Measurements from ENCODE around the gene OR2AT4. TPM values are rescaled to one million over a fixed set of nuclear protein-coding genes. Genes with fewer than 3 reads are reported as not detected.

OR2AT4 gene
- total RNA-seq, 6 experiments from 2014 or later = not detected

GRCh38 chr11:75063741-75064314 lies 32.8 kb downstream of the OR2AT4 start:
- no peaks in the 10 kb centered on the region for H3K4me1 Mint-ChIP-seq (ENCODE audit: low read depth)
- H3K27me3 Mint-ChIP-seq (ENCODE audit: insufficient read depth) = peaks cover 31% of the 10 kb centered on the region
- no peaks in the 10 kb centered on the region for H3K9me3 Mint-ChIP-seq
- no peak overlapping the region for H3K27ac Mint-ChIP-seq
- no peak overlapping the region for H3K4me3 Mint-ChIP-seq
- H3K36me3 Mint-ChIP-seq (ENCODE audit: low read depth) = no peaks in the 10 kb centered on the region
- DNase-seq = no peak
- TF ChIP-seq CTCF (IDR thresholded peaks at IDR 0.05) = no peak

GRCh38 chr11:75059299-75059698 lies 37.4 kb downstream of the OR2AT4 start:
- no peak for TF ChIP-seq CTCF (IDR thresholded peaks at IDR 0.05)
- Mint-ChIP-seq H3K9me3 (no peaks in the 10 kb centered on the region), H3K4me1 (ENCODE audit: low read depth) (no peaks in the 10 kb centered on the region), H3K4me3 (no peak overlapping the region), H3K27ac (no peak overlapping the region), H3K36me3 (ENCODE audit: low read depth) (no peaks in the 10 kb centered on the region), H3K27me3 (ENCODE audit: insufficient read depth) (peaks cover 29% of the 10 kb centered on the region)
- no peak for DNase-seq

- H3K4me3 Mint-ChIP-seq = no peak overlapping the region
- H3K27ac Mint-ChIP-seq = no peak overlapping the region
- no peak for DNase-seq
- H3K9me3 Mint-ChIP-seq = peaks cover 19% of the 10 kb centered on the region
- H3K4me1 Mint-ChIP-seq (ENCODE audit: low read depth) = no peaks in the 10 kb centered on the region
- H3K27me3 Mint-ChIP-seq (ENCODE audit: insufficient read depth) = peaks cover 32% of the 10 kb centered on the region
- peaks cover 12% of the 10 kb centered on the region for H3K36me3 Mint-ChIP-seq (ENCODE audit: low read depth)
- no peak for TF ChIP-seq CTCF (IDR thresholded peaks at IDR 0.05)
Measured at GRCh38 chr11:75056814-75057213, 39.9 kb downstream of the OR2AT4 start.

GRCh38 chr11:75055511-75055910 lies 41.2 kb downstream of the OR2AT4 start:
- H3K9me3 Mint-ChIP-seq = peaks cover 23% of the 10 kb centered on the region
- no peak for DNase-seq
- no peak for TF ChIP-seq CTCF (IDR thresholded peaks at IDR 0.05)
- H3K4me3 Mint-ChIP-seq = no peak overlapping the region
- H3K4me1 Mint-ChIP-seq (ENCODE audit: low read depth) = no peaks in the 10 kb centered on the region
- peaks cover 12% of the 10 kb centered on the region for H3K36me3 Mint-ChIP-seq (ENCODE audit: low read depth)
- peaks cover 36% of the 10 kb centered on the region for H3K27me3 Mint-ChIP-seq (ENCODE audit: insufficient read depth)
- H3K27ac Mint-ChIP-seq = no peak overlapping the region

GRCh38 chr11:75052457-75052856 lies 44.2 kb downstream of the OR2AT4 start:
- Mint-ChIP-seq H3K36me3 (ENCODE audit: low read depth) (peaks cover 16% of the 10 kb centered on the region), H3K9me3 (peaks cover 23% of the 10 kb centered on the region), H3K27ac (no peak overlapping the region), H3K4me1 (ENCODE audit: low read depth) (peaks cover 3% of the 10 kb centered on the region), H3K27me3 (ENCODE audit: insufficient read depth) (peaks cover 23% of the 10 kb centered on the region), H3K4me3 (no peak overlapping the region)
- DNase-seq = no peak
- TF ChIP-seq CTCF (IDR thresholded peaks at IDR 0.05) = no peak

- Mint-ChIP-seq H3K27me3 (ENCODE audit: insufficient read depth) (peaks cover 25% of the 10 kb centered on the region), H3K27ac (no peak overlapping the region), H3K36me3 (ENCODE audit: low read depth) (peaks cover 16% of the 10 kb centered on the region), H3K9me3 (peaks cover 23% of the 10 kb centered on the region), H3K4me3 (no peak overlapping the region), H3K4me1 (ENCODE audit: low read depth) (peaks cover 11% of the 10 kb centered on the region)
- no peak for TF ChIP-seq CTCF (IDR thresholded peaks at IDR 0.05)
- no peak for DNase-seq
Measured at GRCh38 chr11:75051043-75051442, 45.6 kb downstream of the OR2AT4 start.
